Body of pancreas (tissue), 4 donors: ENCODE data around the gene CCR4.

Experiments
- CTCF ChIP-seq, 7 experiments: fragments of 450-650 bp in 4 of 7; fragments of 200-600 bp in 3 of 7; sonication (generic) in 3 of 7; IDR thresholded peaks; one replicate each; pipeline ENCODE4 v1.5.1; 2016 to 2019; ENCODE audit warnings: antibody characterized with exemption in 7 of 7
- POLR2A ChIP-seq, 3 donors: fragments of 450-650 bp; IDR thresholded peaks; one replicate each; pipeline ENCODE4 v1.6.1; 2016; ENCODE audit warnings: antibody characterized with exemption in 3 of 3, mild to moderate bottlenecking in 2 of 3

- no peak for TF ChIP-seq CTCF (IDR thresholded peaks at IDR 0.05)
- no peak for TF ChIP-seq POLR2A (IDR thresholded peaks at IDR 0.05)
Measured at GRCh38 chr3:32940726-32941125, 10.7 kb upstream of the CCR4 start.
